HG03196 (cell line): Measurements from ENCODE around the gene UNC13C.

Experiments
- ATAC-seq: cut with Tn5 transposase; IDR thresholded peaks from one replicate; pipeline ENCODE4 v1.9.1; 2021; ENCODE audit not compliant: unreplicated experiment

The UNC13C gene

DNA sequence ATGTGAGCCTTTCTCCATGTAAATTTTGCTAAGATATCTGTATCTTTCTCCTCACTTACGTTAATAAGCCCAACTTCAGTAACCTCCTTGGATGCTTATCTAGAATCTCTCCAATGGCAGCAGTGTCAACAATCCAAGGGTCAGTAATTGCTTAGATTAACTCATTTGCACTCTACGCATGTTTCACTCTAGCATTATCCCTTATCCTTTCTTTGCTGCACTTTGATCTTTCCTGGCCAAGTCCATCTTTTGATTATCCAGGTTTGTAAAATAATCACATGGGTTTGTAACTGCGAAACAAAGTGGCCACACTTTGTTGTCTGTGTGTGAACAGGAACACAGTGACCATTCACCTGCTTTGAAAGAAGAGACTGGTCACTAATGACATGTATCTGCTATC is 640.9 kb downstream of the UNC13C start:
- ATAC-seq, result no peak

DNA sequence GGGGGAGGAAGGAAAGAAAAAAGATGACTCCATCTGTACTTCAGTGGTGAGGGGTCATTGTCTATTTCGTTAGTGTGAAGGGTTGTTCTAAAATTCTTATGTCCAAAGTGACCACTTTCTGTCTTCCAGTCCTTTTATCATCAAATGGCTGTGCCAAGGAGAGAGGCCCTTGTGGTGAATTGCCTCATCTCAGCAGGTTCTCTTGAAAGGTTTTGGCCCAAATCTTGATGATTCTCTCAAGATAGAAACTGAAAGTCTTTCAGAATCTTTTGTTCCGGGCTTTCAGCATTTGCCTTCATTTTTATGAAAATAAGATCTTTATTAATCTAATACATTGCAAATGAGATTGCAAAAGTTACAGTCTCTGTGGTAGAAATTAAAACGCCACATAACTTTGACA is 642.7 kb downstream of the UNC13C start:
- ATAC-seq, result no peak

DNA sequence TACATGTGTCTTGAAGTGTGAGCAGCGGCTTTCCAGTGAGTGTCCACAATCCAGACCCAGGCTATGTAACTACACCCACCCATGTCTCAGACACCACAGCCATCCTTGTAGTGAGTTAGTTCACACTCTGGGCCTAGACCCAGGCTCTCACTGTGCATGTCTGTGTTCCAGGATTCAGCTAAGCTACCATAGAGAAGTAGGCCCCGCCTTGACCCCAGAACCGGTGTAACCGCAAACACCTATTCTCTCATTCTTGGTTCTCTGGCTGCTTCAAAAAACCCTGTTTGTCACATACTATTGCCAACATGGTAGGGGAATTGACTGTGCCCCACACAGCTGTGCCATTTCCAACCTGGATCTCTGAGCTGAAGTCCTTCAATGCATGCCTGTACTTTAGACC is 657.9 kb downstream of the UNC13C start:
- ATAC-seq, result no peak

DNA sequence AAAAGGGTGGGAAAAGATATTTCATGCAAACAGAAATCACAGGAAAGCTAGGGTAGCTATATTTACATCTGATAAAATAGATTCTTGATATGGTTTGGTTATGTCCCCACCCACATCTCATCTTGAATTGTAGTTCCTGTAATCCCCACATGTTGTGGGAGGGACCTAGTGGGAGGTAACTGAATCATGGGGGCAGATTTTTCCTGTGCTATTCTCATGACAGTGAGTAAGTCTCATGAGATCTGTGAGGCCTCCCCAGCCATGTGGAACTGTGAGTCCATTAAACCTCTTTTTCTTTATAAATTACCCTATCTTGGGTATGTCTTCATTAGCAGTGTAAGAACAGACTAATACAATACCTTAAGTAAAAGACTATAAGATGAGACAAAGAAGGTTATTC is 660.4 kb downstream of the UNC13C start:
- no peak for ATAC-seq

DNA sequence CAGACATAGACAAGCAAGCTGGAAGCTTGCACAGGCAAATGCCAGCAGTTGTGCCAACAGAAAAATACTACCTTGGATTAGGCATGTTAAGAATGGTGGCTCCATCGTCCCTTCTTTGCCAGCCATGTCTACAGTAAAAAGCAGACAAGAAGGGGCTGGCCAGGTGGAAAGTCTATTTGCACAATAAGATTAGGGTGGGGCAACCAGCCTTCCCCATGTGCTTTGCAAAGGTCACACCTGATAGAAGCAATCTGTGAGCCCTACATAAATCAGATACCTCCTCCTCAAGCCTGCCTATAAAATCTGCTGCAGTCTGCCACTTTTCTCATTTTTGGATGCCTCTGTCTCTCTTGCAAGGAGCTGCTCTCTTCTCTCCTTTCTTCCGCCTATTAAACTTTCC is 662.6 kb downstream of the UNC13C start:
- no peak for ATAC-seq

DNA sequence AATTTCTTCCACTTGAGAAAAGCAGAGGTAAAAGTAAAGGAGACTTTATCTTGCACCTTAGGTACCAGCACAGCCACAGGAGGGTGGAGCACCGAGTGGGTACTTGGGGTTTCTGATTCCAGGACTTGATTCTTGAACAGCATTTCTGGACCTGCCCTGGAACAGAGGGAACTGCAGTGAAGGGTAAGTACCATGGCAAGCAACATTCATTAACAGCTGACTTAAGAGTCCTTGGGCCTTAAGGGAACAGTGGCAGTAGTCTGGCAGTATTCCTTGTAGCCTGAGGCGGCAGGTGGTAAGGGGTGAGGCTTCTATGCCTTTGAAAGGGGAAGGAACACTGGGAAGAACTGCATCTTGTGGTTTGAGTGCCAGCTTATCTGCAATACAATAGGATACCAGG is 666.6 kb downstream of the UNC13C start:
- no peak for ATAC-seq

DNA sequence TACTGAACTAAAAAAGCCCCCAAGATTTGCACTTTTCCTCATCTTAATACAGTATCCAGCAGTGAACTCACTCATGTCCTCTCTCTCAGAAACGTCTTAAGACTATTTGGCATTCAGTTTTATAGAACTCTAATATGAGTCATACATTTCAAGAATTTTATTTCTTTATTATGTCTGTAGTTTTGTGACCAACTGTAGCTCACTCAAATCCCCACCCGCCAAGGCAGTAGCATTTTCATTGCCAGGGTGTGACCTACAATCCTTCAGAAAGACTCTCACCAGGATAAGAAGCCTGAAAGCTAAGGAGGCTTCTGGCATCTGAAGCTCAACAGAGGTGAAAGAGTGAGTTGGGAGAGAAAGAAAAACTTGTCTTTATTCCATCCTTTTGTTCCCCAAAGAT is 681.4 kb downstream of the UNC13C start:
- no peak for ATAC-seq

DNA sequence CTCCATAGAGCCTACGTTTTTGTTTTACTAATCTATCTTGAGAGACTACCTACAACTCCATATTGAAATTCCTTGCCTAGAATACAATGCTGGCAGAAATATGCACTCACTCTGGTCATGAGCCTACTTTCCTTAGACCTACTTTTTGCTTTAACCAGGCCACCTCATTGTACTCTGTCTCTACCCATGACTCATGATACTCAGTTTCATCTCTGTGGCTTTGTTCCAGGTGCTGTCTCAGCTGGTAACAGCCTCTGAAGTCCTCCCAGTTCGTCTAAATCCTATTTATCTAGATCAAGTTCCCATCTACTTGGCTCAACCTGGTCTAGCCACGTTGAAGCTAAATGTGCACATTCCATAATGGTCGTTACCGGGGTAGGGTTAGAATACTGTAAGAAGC is 682.1 kb downstream of the UNC13C start:
- ATAC-seq, result no peak

DNA sequence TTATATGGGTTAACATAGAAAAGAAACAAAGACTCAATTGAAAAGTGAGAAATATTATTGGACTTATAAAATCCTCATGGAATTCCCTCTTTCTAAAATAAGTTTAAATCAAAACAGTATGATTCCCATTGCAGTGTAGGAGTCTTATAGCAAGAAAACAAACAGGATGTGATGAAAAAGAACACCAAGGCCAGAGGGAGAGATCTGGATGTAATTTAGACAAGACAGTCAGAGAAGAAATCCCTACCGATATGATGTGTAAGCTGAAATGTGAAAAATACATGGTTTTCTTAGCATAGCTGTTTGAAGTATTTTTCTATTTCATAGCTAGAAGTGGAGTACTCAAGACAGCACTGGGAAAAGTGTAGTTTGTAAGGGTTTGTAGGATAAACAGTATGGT is 697.0 kb downstream of the UNC13C start:
- ATAC-seq, result no peak

DNA sequence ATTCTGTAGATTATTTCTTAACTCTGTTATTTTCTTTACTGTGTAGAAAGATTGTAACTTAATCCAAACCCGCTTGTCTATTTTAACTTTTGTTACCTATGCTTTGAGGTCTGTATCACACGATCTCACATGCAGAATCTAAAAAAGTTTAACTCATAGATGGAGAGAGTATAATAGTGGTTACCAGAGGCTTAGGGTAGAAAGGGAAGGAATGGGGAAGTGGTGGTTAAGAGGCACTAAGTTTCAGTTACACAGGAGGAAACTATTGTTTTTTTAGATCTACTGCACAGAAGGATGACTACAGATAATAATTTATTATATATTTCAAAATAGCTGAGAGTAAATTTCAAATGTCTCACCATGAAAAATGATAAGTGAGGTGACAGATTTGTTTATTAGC is 703.3 kb downstream of the UNC13C start:
- no peak for ATAC-seq
